GM15510 (cell line): ENCODE data around the gene CMIP.

Source experiments
- POLR2A ChIP-seq: IDR thresholded peaks from 3 replicates; pipeline ENCODE4 v1.6.1; 2011; ENCODE audit warnings: borderline replicate concordance; ENCODE audit not compliant: insufficient read length; ENCODE audit errors: extremely low read depth

CMIP gene

DNA sequence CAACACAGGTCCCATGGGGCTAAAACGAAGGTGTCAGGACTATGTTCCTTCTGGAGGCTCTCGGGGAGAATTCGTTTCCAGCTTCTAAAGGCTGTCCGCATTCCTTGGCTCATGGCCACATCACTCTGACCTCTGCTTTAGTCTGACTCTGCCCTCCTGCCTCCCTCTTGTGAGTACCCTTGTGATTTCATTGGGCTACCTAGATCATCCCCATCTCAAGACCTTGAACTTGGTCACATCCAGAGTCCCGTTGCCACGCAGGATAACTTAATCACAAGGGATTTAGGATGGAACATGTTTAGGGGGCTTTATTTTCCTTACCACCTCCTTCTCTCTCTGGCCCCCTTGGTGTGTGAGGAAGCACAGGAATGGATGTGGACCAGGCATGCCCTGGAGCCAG lies 173.6 kb downstream of the CMIP start:
- no peak for TF ChIP-seq POLR2A

DNA sequence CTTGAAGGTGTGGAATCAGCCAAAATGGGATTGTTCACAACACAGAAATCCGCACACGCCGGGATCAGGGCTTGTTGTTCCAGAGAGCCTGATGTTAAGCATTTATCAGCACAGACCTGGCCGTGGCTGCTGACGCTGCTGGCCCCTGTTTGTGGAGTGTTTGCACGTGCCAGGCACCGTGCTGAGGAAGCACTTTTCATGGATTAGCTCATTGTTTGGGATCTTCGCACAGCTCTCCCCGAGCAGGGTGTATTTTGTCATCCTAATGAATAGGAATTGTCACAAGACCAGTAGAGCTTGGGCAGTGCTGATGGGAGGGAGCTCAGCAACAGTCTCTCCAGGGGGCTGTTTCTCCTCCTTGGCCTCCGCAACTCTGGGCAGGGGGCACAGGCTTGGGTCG lies 174.1 kb downstream of the CMIP start:
- TF ChIP-seq POLR2A, result no peak

DNA sequence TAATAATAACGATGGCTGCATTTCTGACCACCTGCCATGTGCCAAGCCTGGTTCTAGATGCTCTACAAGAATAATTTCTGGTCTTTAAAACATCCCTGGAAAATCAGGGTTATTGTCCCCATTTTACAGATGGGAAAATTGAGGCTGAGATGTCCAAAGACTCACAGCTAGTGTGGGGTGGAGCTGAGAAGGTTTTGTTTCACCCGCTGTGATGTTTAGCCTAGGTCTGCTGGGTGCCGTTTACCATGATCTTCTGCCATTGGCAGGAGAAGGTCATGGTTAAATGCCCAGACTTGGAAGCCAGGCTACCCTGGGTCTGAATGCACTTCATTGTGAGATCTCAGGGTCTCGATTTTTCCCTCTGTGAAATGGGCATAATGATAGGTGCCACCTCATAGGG lies 175.4 kb downstream of the CMIP start:
- TF ChIP-seq POLR2A, result no peak

DNA sequence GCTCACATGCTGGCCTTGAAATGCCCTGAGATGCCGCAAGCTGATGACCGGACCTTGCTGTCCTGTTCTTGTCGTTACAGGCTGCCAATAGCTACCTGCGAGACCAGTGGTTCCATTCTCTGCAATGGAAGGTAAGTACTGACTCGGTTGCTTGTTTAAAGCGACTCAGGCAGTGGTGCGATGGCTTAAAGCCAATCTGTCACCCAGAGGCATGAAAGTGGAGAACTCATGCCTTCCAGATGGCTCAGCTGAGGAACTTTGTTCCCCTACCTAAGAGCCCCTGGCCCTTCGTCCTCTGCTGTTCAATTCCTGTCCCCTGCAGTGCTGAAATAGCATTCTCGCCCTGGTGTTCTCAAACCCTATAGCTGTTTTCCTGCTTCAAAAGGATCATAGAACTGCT lies 176.2 kb downstream of the CMIP start:
- TF ChIP-seq POLR2A, result no peak

DNA sequence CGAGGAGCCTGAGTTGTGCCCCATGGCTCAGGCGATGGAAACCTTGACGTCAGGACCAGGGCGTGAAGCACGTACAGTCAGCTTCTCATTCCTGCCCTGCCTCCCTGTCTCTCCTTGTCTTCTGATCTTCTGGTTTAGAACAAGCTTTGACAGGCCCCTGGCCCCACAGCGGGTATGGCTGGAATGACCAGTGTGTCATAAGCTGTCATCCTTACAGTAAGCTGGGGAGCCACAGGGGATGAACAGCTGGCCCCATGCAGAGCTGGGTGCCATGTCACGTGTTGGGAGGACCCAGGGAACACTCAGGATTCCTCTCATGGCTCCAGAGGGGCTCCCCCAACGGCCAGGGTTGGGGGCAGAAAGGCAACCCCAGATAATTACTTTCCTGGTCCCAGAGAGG lies 176.9 kb downstream of the CMIP start:
- no peak for TF ChIP-seq POLR2A

DNA sequence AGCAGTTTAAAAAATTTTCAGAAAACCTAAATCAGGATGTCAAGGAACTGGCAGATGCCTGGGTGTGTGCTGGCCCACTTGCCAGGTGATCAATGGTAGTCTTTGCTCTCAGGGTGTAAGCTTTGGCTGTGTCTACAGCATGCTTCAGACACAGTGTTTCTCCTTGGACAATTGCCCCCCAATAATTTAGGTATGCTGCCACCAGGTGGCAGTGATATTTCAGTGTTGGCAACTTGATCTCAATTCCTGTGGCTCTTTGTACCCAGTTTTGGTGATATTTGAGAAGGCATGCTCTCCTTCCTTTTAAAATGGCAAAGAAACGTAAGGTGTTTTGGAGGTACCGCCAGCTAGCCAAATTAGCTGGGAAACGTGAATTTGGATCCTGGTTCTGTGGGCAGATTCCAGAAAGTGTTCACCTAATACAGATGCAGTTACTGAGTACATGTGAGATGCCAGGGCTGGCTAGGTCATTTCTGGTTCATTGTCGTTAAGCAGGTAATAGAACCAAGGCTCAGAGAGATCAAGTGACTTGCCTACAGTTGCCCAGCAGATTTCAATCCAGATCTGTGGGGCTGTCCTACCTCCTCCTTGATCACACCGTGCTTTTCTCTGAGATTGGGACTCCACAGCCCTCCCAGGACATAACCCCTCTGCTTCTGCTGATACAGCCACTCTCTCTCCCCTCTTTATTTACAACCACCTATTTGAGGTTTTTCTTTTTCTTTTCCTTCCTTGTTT lies 178.9 kb downstream of the CMIP start:
- TF ChIP-seq POLR2A, result no peak

DNA sequence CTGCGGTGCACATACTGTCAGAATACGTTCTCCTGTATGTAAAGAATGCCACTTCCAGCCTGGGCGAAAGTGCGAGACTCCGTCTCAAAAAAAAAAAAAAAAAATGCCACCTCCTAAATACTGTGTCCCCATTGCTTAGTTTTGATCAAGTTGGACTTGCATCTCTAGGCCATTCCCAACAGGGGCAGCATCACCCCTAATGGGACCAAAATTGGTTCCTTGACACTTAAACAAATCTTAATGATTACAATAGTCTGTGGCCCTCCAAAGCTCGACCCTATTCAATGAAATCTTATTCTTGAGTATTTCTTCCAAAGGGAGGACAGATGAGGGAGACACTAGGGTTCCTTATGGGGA lies 179.8 kb downstream of the CMIP start:
- TF ChIP-seq POLR2A, result no peak

DNA sequence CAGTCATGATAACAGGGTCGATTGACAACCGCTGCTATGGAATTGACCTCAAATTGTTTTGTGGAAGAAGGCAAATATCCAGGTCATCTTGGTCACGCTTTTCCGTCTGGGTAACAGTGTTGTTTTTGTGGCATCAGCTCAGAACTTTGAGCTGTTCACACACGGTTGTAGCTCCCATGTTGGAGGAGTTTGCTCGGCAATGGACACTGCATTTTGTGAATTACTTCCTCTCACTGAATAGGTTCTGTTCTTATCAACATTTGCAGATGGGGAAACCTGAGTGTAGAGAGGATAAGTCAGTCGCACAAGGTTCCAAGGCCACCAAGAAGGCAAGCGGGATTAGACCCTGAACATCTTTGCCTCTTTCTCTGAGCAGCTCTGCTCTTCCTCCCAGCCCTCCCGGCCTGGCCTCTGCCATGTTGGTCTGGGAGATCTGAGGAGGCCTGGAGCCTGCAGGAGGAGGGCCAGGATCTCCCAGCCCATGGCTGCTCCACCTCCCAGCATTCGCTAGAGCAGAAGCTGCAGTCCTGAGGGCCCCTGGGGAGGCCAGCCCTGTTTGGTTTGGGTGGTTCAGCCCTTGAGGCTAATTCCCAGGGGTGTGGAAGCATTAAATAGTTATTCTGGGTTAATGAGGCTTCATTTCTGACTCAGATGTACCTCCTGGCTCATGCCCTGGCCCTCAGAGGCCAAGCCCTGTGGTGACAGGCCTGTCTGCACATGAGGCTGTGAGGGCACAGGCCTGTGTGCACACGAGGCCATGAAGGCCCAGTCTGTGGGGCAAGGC lies 180.3 kb downstream of the CMIP start:
- TF ChIP-seq POLR2A, result no peak

DNA sequence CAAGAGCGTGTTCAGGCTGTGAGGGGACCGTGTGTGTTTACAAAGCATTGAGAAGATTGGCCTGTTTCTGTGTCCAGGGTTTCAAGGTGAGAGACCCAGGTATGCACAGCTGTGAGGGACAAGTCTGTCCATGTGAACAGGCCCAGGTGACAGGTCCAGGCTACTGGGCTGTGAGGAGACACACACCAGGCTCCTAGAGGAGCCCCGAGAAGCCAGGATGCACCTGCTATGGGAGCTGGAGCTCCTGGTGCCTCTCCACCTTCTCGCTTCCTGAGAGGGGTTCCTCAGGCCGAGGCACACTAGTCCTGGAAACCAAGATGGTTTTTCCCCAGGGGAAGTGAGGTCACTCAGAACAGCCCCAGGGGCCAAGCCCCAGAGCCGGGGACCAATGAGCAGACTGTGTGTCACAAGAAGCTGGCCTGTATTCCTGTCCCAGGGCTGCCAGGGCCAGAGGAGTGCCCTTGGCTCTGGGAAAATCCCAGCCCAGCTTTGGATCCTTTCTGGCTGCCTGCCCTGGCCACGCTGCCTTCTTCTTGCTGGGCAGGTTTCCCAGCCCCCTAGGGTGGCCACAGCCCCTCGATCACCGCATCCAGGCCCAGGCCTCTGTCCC lies 181.0 kb downstream of the CMIP start:
- no peak for TF ChIP-seq POLR2A

DNA sequence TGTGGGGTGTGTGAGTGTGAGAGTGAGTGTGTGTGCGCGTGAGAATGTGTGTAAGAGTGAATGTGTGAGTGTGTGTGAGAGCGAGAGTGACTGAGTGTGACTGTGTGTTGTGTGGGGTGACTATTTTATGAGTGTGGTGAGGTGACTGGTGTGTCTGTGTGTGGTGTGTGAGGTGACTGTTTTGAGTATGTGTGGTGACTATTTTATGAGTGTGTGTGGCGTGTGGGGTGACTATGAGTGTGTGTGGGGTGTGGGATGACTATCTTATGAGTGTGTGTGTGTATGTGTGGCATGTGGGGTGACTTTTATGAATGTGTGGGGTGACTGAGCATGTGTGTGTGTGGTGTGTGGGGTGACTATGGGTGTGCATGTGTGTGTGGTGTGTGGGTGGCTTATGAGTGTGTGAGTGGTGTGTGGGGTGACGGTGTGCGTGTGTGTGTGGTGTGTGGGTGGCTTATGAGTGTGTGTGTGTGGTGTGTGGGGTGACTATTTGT lies 181.6 kb downstream of the CMIP start:
- no peak for TF ChIP-seq POLR2A

DNA sequence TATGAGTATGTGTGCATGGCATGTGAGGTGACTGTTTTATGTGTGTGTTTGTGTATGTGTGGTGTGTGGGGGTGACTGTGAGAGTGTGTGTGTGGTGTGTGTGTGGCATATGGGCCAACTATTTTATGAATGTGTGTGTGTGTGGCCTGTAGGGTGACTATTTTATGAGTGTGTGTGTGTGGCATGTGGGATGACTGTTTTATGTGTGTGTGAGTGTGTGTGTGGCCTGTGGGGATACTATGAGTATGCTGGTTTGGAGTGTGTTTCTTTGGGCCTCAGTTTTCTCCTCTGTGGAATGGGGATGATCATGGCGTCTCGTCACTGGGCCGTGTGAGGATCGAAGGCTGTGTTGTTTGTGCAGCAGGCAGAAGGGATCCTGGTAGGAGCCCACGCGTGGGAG lies 182.4 kb downstream of the CMIP start:
- TF ChIP-seq POLR2A, result no peak

DNA sequence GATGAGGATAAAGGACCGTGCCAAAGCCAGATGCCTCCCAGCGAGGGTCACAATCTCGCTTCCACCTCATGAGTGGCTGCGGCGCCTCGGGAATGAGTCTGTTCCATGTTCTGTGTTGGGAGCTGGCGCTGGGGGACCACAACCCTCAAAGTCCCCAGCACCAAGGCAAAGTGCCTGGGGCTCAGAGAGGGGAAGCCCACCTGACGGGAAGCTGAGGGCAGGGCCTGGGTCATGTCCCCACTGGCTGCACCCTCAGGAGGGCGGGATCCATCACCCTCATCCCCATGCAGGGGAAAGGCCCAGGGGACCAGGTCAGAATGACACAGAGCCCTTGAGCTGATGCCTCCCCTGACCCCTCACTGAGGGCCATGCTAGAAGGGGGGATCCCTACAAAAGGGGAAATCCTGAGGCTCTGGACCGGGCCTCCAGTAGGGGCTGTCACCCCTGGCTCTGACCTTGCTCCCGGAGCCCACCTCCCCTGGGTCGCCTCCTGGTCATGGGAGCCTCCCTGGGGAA lies 183.2 kb downstream of the CMIP start:
- no peak for TF ChIP-seq POLR2A

DNA sequence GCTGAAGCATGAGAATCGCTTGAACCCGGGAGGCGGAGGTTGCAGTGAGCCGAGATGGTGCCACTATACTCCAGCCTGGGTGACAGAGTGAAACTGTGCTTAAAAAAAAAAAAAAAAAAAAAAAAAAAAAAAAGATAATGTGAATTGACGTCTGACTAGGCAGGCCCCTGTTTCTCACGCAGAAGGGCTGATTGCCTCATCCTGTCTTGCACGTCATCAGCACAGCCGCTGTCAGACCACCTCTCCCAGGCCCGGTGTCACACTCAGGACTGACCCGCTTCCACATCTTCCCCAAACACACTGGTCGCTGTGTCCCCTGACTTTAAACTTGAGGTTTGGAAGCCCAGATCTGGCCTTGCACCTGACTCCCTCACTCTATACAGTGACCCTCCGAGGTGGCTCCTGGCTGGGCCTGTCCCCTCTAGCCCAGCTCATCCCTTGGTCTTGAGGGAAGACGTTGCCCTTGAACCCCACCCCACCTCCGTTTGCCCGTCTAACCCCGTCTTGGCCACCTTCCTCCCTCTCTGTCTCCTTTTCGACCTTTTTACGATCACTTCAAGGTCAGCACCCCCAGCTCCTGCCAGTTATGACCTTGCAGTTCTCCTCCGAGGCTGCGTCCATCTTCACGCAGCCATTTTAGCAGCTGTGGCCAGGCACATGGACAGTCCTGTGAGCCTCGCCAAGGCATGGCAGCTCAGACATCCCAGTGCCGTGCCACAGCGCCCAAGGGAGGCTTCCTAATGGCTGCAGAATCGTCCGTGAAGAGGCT lies 184.6 kb downstream of the CMIP start:
- TF ChIP-seq POLR2A, result no peak

DNA sequence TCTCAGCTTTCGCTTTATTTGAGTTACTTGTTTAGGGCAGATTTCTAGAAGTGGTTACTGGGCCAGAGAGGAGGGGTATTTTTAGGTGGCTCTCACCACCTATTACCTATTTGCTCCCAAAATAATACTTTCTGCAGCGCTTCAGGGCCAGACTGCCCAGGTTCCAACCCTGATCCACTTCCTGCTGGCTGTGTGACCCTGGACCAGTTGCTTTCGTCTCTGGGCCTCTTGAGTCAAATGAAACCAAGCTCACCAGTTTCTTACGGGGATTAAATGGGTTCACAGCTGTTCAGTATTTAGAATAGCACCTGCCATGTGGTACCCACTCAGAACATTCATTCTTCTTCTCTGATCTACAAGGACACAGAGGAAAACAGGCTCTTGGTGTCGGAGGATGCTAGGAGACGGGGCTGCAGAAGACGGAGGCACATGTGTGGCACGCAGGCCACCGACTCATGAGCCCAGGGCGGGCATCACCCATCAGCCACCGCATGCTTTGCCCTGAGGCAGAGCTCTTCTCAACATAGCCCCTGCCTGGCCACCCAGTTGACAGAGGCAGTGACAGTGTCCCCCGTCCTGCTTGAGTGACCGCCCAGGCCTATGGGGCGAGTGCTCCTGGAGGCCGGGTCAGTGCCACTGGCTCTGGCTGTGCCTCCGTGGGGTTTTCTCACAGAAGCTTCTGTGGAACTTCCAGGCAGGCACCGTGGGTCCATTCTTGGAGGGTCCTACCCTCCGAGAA lies 185.5 kb downstream of the CMIP start:
- no peak for TF ChIP-seq POLR2A
